NOMO-1 (cell line): ENCODE data around the gene FZD1.
"Not testable (repeated sequence)": the region's sequence is repeated elsewhere in the genome, so short reads cannot be mapped to it uniquely, and the experiment has no call there.

Experiments
- DNase-seq, 2 experiments: peaks; one replicate each; lab custom pipeline; 2025; ENCODE audit not compliant: unreplicated experiment in 2 of 2; lab: John Stamatoyannopoulos, UW

The FZD1 gene

GRCh38 chr7:91295576-91295975 is 31.3 kb downstream of the FZD1 start:
- DNase-seq, result no peak

- no peak for DNase-seq
These were observed 33.7 kb downstream of the FZD1 start for GRCh38 chr7:91297939-91298338.

- peak; percentile 94 to 100 for DNase-seq
These were observed 35.9 kb downstream of the FZD1 start for GRCh38 chr7:91299952-91300775.

- no peak for DNase-seq
These were observed 38.6 kb downstream of the FZD1 start for GRCh38 chr7:91302794-91303193.

- DNase-seq, result no peak
These were observed 42.0 kb downstream of the FZD1 start for GRCh38 chr7:91306266-91306665.

- DNase-seq, result no peak
These were observed 43.2 kb downstream of the FZD1 start for GRCh38 chr7:91307467-91307866.

GRCh38 chr7:91308191-91308590 is 44.0 kb downstream of the FZD1 start:
- DNase-seq, result not testable (repeated sequence)

- no peak for DNase-seq
These were observed 46.7 kb downstream of the FZD1 start for GRCh38 chr7:91310830-91311460.

GRCh38 chr7:91311839-91312238 is 47.6 kb downstream of the FZD1 start:
- no peak for DNase-seq

GRCh38 chr7:91313113-91313512 is 48.9 kb downstream of the FZD1 start:
- DNase-seq, result no peak

- no peak for DNase-seq
These were observed 50.5 kb downstream of the FZD1 start for GRCh38 chr7:91314591-91315323.

- DNase-seq, result no peak
These were observed 52.2 kb downstream of the FZD1 start for GRCh38 chr7:91316426-91316825.

GRCh38 chr7:91319351-91319750 is 55.1 kb downstream of the FZD1 start:
- no peak for DNase-seq

GRCh38 chr7:91320366-91321078 is 56.3 kb downstream of the FZD1 start:
- DNase-seq, result no peak
